Parathyroid adenoma (tissue), 2 donors: ENCODE results near the gene RRP8.

Source experiments
- H2AFZ ChIP-seq: fragments of 300-600 bp; sonication (generic); one replicate; pipeline ENCODE4 v1.7.0; 2017; ENCODE audit warnings: antibody characterized with exemption, mild to moderate bottlenecking
- H3K27ac ChIP-seq: fragments of 300-600 bp; sonication (generic); one replicate; pipeline ENCODE4 v1.7.0; 2017
- H3K27me3 ChIP-seq: fragments of 300-600 bp; sonication (generic); one replicate; pipeline ENCODE4 v1.7.0; 2017; ENCODE audit warnings: low read length; ENCODE audit not compliant: control insufficient read depth, insufficient read depth
- H3K36me3 ChIP-seq: fragments of 300-600 bp; sonication (generic); one replicate; pipeline ENCODE4 v1.7.0; 2017; ENCODE audit warnings: low read length; ENCODE audit not compliant: control insufficient read depth, insufficient read depth
- H3K4me1 ChIP-seq: fragments of 300-600 bp; sonication (generic); one replicate; pipeline ENCODE4 v1.7.0; 2017; ENCODE audit warnings: control low read depth
- H3K4me2 ChIP-seq: fragments of 300-600 bp; sonication (generic); one replicate; pipeline ENCODE4 v1.7.0; 2017; ENCODE audit warnings: low read length
- H3K4me3 ChIP-seq: fragments of 300-600 bp; sonication (generic); one replicate; pipeline ENCODE4 v1.7.0; 2017; ENCODE audit warnings: low read depth, low read length
- H3K79me2 ChIP-seq: fragments of 300-600 bp; sonication (generic); one replicate; pipeline ENCODE4 v1.7.0; 2017; ENCODE audit warnings: control low read depth
- H3K9ac ChIP-seq: fragments of 300-600 bp; sonication (generic); one replicate; pipeline ENCODE4 v1.7.0; 2017; ENCODE audit warnings: mild to moderate bottlenecking
- H3K9me3 ChIP-seq: fragments of 300-600 bp; sonication (generic); one replicate; pipeline ENCODE4 v1.7.0; 2017; ENCODE audit warnings: low read length; ENCODE audit not compliant: control insufficient read depth
- CTCF ChIP-seq: fragments of 300-600 bp; sonication (generic); IDR thresholded peaks from one replicate; pipeline ENCODE4 v1.7.0; 2017; ENCODE audit warnings: antibody characterized with exemption, mild to moderate bottlenecking
- donor health status: primary hyperparathyroidism.

Gene RRP8

DNA sequence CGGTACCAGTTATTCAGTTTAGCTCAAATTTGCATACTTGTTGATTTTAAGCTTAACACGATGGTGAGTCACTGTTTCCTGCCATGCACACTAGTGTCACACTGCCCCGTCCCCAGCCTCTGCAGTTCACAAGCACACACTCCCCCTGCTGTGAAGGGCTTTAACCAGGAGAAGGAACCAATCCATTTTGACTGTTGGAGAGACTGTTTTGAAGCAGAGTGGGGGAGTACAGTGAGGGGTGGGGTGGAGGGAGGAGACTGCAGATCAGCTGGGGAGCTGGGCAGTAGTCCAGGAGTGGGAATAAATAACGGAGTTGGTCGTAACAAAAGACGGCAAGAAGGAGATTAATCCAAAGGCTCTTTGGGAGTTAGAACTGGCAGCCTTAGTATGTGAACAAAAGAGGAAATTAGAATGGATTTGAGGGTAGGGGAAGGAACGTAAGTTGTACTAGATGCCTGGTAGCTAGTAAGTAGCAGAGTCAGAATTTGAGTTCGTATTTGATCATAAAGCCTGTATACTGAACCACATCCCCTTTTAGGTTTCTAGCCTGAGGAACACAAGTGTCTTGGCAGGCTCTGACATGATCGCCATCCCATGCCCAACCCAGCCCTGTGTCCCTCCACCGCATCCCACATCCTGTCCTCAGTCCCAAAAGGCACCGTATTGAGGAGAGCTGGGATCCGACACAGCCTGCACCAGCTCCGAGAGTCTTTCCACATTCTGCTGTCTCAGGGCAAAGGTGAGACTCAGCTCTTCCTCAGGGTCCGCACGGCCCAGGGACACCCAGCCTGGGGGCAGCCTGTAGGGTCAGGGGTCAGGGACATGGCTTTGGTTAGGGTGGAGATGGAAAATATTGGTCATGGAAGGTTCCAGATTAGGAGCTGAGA lies 14.9 kb upstream of the RRP8 start:
- no peak for TF ChIP-seq CTCF
- Histone ChIP-seq H3K4me3 (peak overlapping the region; percentile 81), H3K9me3 (no peaks in the 10 kb centered on the region), H3K27ac (peak overlapping the region; percentile 67), H3K36me3 (no peaks in the 10 kb centered on the region), H3K79me2 (no peaks in the 10 kb centered on the region), H3K4me2 (peak overlapping the region; percentile 91), H3K9ac (no peak overlapping the region), H3K4me1 (peaks cover 2% of the 10 kb centered on the region), H2AFZ (peak overlapping the region; percentile 33), H3K27me3 (no peaks in the 10 kb centered on the region)

GRCh38 chr11:6617315-6617781 lies 13.9 kb upstream of the RRP8 start:
- Histone ChIP-seq H3K4me2 (no peak overlapping the region), H3K9ac (no peak overlapping the region), H3K4me3 (no peak overlapping the region), H3K4me1 (peaks cover 2% of the 10 kb centered on the region), H3K27ac (no peak overlapping the region), H3K79me2 (no peaks in the 10 kb centered on the region), H3K36me3 (no peaks in the 10 kb centered on the region), H2AFZ (no peak overlapping the region), H3K9me3 (no peaks in the 10 kb centered on the region), H3K27me3 (no peaks in the 10 kb centered on the region)
- no peak for TF ChIP-seq CTCF

DNA sequence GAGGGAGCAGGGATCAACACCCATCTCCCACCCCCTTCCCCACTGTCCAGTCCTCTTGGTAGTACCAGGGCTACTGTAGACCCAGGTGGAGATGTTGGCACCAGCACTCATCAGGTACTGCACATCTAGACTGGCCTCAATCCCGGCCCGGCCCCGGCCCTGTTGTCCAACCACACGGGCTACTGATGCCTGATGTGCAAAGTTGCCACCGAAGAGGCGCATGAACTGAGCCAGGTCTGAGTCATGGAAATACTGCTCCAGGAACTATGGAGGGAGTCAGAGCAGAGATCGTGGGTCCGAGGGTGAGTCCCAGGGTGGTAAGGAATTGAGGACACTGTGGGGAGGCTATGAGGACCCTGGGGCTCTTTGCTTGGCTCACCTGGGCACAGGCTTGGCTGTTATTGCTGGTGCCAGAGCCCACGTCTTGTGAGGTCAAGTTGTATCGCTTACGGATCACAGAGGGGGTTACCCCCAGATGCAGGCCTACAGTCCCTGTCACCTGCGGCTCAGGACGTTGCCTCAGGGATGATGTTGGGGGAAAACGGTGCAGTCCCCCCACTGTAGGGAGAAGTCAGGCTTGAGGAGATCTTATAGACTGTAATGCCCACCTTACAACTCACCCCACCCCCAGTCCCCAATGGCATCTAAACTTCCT lies 13.3 kb upstream of the RRP8 start:
- no peaks in the 10 kb centered on the region for H3K9me3 ChIP-seq
- no peaks in the 10 kb centered on the region for H3K27me3 ChIP-seq
- no peak overlapping the region for H3K9ac ChIP-seq
- H3K79me2 ChIP-seq: no peaks in the 10 kb centered on the region
- no peak overlapping the region for H3K4me2 ChIP-seq
- no peak for TF ChIP-seq CTCF
- peaks cover 2% of the 10 kb centered on the region for H3K4me1 ChIP-seq
- H3K36me3 ChIP-seq: no peaks in the 10 kb centered on the region
- no peak overlapping the region for H2AFZ ChIP-seq
- H3K27ac ChIP-seq: no peak overlapping the region
- no peak overlapping the region for H3K4me3 ChIP-seq

- Histone ChIP-seq H2AFZ (no peak overlapping the region), H3K4me3 (no peak overlapping the region), H3K79me2 (no peaks in the 10 kb centered on the region), H3K36me3 (no peaks in the 10 kb centered on the region), H3K27ac (no peak overlapping the region), H3K27me3 (no peaks in the 10 kb centered on the region), H3K9me3 (no peaks in the 10 kb centered on the region), H3K4me2 (no peak overlapping the region), H3K4me1 (peaks cover 5% of the 10 kb centered on the region), H3K9ac (no peak overlapping the region)
- TF ChIP-seq CTCF: no peak
Measured at GRCh38 chr11:6615882-6616585, 12.6 kb upstream of the RRP8 start.
